ENCODE data around the gene AOPEP. TPM values are rescaled to one million over a fixed set of nuclear protein-coding genes. Genes with fewer than 3 reads are reported as not detected.

Gene AOPEP
- total RNA-seq, 1 donor from 2014 or later: 92.3 TPM

GRCh38 chr9:94788570-94789105 is 62.1 kb downstream of the AOPEP start:
- Mint-ChIP-seq H3K9me3 (ENCODE audit: low read depth) (no peaks in the 10 kb centered on the region), H3K4me1 (ENCODE audit: low read depth) (peaks cover 42% of the 10 kb centered on the region), H3K27me3 (ENCODE audit: low read depth) (no peaks in the 10 kb centered on the region), H3K36me3 (ENCODE audit: low read depth) (peaks cover 3% of the 10 kb centered on the region), H3K27ac (ENCODE audit: unreplicated experiment) (no peak overlapping the region), H3K4me3 (ENCODE audit: unreplicated experiment) (no peak overlapping the region)
- TF ChIP-seq CTCF (IDR thresholded peaks at IDR 0.05): no peak
- DNase-seq (ENCODE audit: low spot score): no peak

- no peak overlapping the region for H3K4me3 Mint-ChIP-seq (ENCODE audit: unreplicated experiment)
- peaks cover 3% of the 10 kb centered on the region for H3K9me3 Mint-ChIP-seq (ENCODE audit: low read depth)
- H3K27me3 Mint-ChIP-seq (ENCODE audit: low read depth): no peaks in the 10 kb centered on the region
- DNase-seq (ENCODE audit: low spot score): no peak
- H3K36me3 Mint-ChIP-seq (ENCODE audit: low read depth): peaks cover 9% of the 10 kb centered on the region
- no peak for TF ChIP-seq CTCF (IDR thresholded peaks at IDR 0.05)
- H3K4me1 Mint-ChIP-seq (ENCODE audit: low read depth): peaks cover 38% of the 10 kb centered on the region
- no peak overlapping the region for H3K27ac Mint-ChIP-seq (ENCODE audit: unreplicated experiment)
Observed at GRCh38 chr9:94791435-94791834, 64.9 kb downstream of the AOPEP start.

- Mint-ChIP-seq H3K27me3 (ENCODE audit: low read depth) (no peaks in the 10 kb centered on the region), H3K27ac (ENCODE audit: unreplicated experiment) (peak overlapping the region; percentile 86), H3K4me3 (ENCODE audit: unreplicated experiment) (no peak overlapping the region), H3K4me1 (ENCODE audit: low read depth) (peaks cover 45% of the 10 kb centered on the region), H3K9me3 (ENCODE audit: low read depth) (peaks cover 3% of the 10 kb centered on the region), H3K36me3 (ENCODE audit: low read depth) (peaks cover 9% of the 10 kb centered on the region)
- no peak for DNase-seq (ENCODE audit: low spot score)
- TF ChIP-seq CTCF (IDR thresholded peaks at IDR 0.05): no peak
Observed at GRCh38 chr9:94792511-94792910, 66.0 kb downstream of the AOPEP start.

GRCh38 chr9:94794476-94795167 is 68.1 kb downstream of the AOPEP start:
- Mint-ChIP-seq H3K36me3 (ENCODE audit: low read depth) (peaks cover 9% of the 10 kb centered on the region), H3K9me3 (ENCODE audit: low read depth) (peaks cover 3% of the 10 kb centered on the region), H3K27me3 (ENCODE audit: low read depth) (no peaks in the 10 kb centered on the region), H3K27ac (ENCODE audit: unreplicated experiment) (no peak overlapping the region), H3K4me3 (ENCODE audit: unreplicated experiment) (no peak overlapping the region), H3K4me1 (ENCODE audit: low read depth) (peaks cover 53% of the 10 kb centered on the region)
- no peak for TF ChIP-seq CTCF (IDR thresholded peaks at IDR 0.05)
- no peak for DNase-seq (ENCODE audit: low spot score)

GRCh38 chr9:94796687-94797086 is 70.2 kb downstream of the AOPEP start:
- TF ChIP-seq CTCF (IDR thresholded peaks at IDR 0.05): peak; percentile 36
- H3K27ac Mint-ChIP-seq (ENCODE audit: unreplicated experiment): peak overlapping the region; percentile 24

More at GRCh38 chr9:94796687-94797086, 70.2 kb downstream of the AOPEP start:
- no peak for DNase-seq (ENCODE audit: low spot score)
- H3K9me3 Mint-ChIP-seq (ENCODE audit: low read depth): peaks cover 3% of the 10 kb centered on the region
- H3K36me3 Mint-ChIP-seq (ENCODE audit: low read depth): peaks cover 7% of the 10 kb centered on the region
- no peaks in the 10 kb centered on the region for H3K27me3 Mint-ChIP-seq (ENCODE audit: low read depth)
- peaks cover 73% of the 10 kb centered on the region for H3K4me1 Mint-ChIP-seq (ENCODE audit: low read depth)
- H3K4me3 Mint-ChIP-seq (ENCODE audit: unreplicated experiment): no peak overlapping the region
